Measurements from ENCODE around the gene CFAP53.
"Not testable (repeated sequence)": the region's sequence is repeated elsewhere in the genome, so short reads cannot be mapped to it uniquely, and the experiment has no call there.

Gene CFAP53

GRCh38 chr18:50262977-50263376 lies 3.3 kb downstream of the CFAP53 start:
- no peaks in the 10 kb centered on the region for H3K27me3 ChIP-seq (ENCODE audit: insufficient read depth, insufficient read length)
- no peaks in the 10 kb centered on the region for H3K9me3 ChIP-seq (ENCODE audit: insufficient read depth, low read length)
- no peaks in the 10 kb centered on the region for H3K4me1 ChIP-seq (ENCODE audit: insufficient read depth, insufficient read length)
- H3K36me3 ChIP-seq (ENCODE audit: insufficient read depth, insufficient read length, low read length) = no peaks in the 10 kb centered on the region
- DNase-seq (ENCODE audit: low read depth, low spot score) = no peak
- no peak overlapping the region for H3K9ac ChIP-seq (ENCODE audit: insufficient read length, low read depth)
- TF ChIP-seq YY1 (IDR thresholded peaks at IDR 0.05; ENCODE audit: insufficient read depth, insufficient read length) (no peak), SUZ12 (IDR thresholded peaks at IDR 0.05; ENCODE audit: extremely low read depth, insufficient read depth, insufficient read length) (no peak), ZNF274 (IDR thresholded peaks at IDR 0.05; ENCODE audit: low read depth, low read length) (no peak)
- no peak overlapping the region for H3K4me3 ChIP-seq (ENCODE audit: insufficient read length, low read depth)

GRCh38 chr18:50250935-50251334 lies 15.4 kb downstream of the CFAP53 start:
- Histone ChIP-seq H3K27me3 (ENCODE audit: insufficient read depth, insufficient read length) (no peaks in the 10 kb centered on the region), H3K4me1 (ENCODE audit: insufficient read depth, insufficient read length) (no peaks in the 10 kb centered on the region), H3K4me3 (ENCODE audit: insufficient read length, low read depth) (no peak overlapping the region), H3K36me3 (ENCODE audit: insufficient read depth, insufficient read length, low read length) (no peaks in the 10 kb centered on the region), H3K9me3 (ENCODE audit: insufficient read depth, low read length) (no peaks in the 10 kb centered on the region), H3K9ac (ENCODE audit: insufficient read length, low read depth) (no peak overlapping the region)
- DNase-seq (ENCODE audit: low read depth, low spot score) = no peak
- TF ChIP-seq SUZ12 (IDR thresholded peaks at IDR 0.05; ENCODE audit: extremely low read depth, insufficient read depth, insufficient read length) = no peak
- TF ChIP-seq ZNF274 (IDR thresholded peaks at IDR 0.05; ENCODE audit: low read depth, low read length) = no peak
- TF ChIP-seq YY1 (IDR thresholded peaks at IDR 0.05; ENCODE audit: insufficient read depth, insufficient read length) = no peak

GRCh38 chr18:50249576-50249975 lies 16.7 kb downstream of the CFAP53 start:
- no peaks in the 10 kb centered on the region for H3K36me3 ChIP-seq (ENCODE audit: insufficient read depth, insufficient read length, low read length)
- H3K9ac ChIP-seq (ENCODE audit: insufficient read length, low read depth) = no peak overlapping the region
- no peak overlapping the region for H3K4me3 ChIP-seq (ENCODE audit: insufficient read length, low read depth)
- no peaks in the 10 kb centered on the region for H3K9me3 ChIP-seq (ENCODE audit: insufficient read depth, low read length)
- DNase-seq (ENCODE audit: low read depth, low spot score) = no peak
- H3K4me1 ChIP-seq (ENCODE audit: insufficient read depth, insufficient read length) = no peaks in the 10 kb centered on the region
- H3K27me3 ChIP-seq (ENCODE audit: insufficient read depth, insufficient read length) = no peaks in the 10 kb centered on the region
- no peak for TF ChIP-seq SUZ12 (IDR thresholded peaks at IDR 0.05; ENCODE audit: extremely low read depth, insufficient read depth, insufficient read length)
- TF ChIP-seq ZNF274 (IDR thresholded peaks at IDR 0.05; ENCODE audit: low read depth, low read length) = no peak
- TF ChIP-seq YY1 (IDR thresholded peaks at IDR 0.05; ENCODE audit: insufficient read depth, insufficient read length) = no peak

GRCh38 chr18:50247561-50247960 lies 18.7 kb downstream of the CFAP53 start:
- Histone ChIP-seq H3K4me3 (ENCODE audit: insufficient read length, low read depth) (no peak overlapping the region), H3K4me1 (ENCODE audit: insufficient read depth, insufficient read length) (no peaks in the 10 kb centered on the region), H3K27me3 (ENCODE audit: insufficient read depth, insufficient read length) (no peaks in the 10 kb centered on the region), H3K9me3 (ENCODE audit: insufficient read depth, low read length) (0 out of 2 replicates have a peak, but pooled peaks cover 1% of the 10 kb centered on the region), H3K36me3 (ENCODE audit: insufficient read depth, insufficient read length, low read length) (no peaks in the 10 kb centered on the region), H3K9ac (ENCODE audit: insufficient read length, low read depth) (no peak overlapping the region)
- no peak for DNase-seq (ENCODE audit: low read depth, low spot score)
- no peak for TF ChIP-seq YY1 (IDR thresholded peaks at IDR 0.05; ENCODE audit: insufficient read depth, insufficient read length)
- no peak for TF ChIP-seq ZNF274 (IDR thresholded peaks at IDR 0.05; ENCODE audit: low read depth, low read length)
- TF ChIP-seq SUZ12 (IDR thresholded peaks at IDR 0.05; ENCODE audit: extremely low read depth, insufficient read depth, insufficient read length) = no peak

- H3K4me1 ChIP-seq (ENCODE audit: insufficient read depth, insufficient read length); H3K36me3 ChIP-seq (ENCODE audit: insufficient read depth, insufficient read length, low read length); DNase-seq (ENCODE audit: low read depth, low spot score); H3K4me3 ChIP-seq (ENCODE audit: insufficient read length, low read depth); H3K27me3 ChIP-seq (ENCODE audit: insufficient read depth, insufficient read length); H3K9ac ChIP-seq (ENCODE audit: insufficient read length, low read depth): not testable (repeated sequence)
- H3K9me3 ChIP-seq (ENCODE audit: insufficient read depth, low read length) = peaks cover 20% of the 10 kb centered on the region
These were observed 24.5 kb downstream of the CFAP53 start for GRCh38 chr18:50241768-50242167.

- Histone ChIP-seq H3K4me3 (ENCODE audit: insufficient read length, low read depth) (no peak overlapping the region), H3K9me3 (ENCODE audit: insufficient read depth, low read length) (peaks cover 20% of the 10 kb centered on the region), H3K36me3 (ENCODE audit: insufficient read depth, insufficient read length, low read length) (no peaks in the 10 kb centered on the region), H3K4me1 (ENCODE audit: insufficient read depth, insufficient read length) (no peaks in the 10 kb centered on the region), H3K9ac (ENCODE audit: insufficient read length, low read depth) (no peak overlapping the region), H3K27me3 (ENCODE audit: insufficient read depth, insufficient read length) (no peaks in the 10 kb centered on the region)
- DNase-seq (ENCODE audit: low read depth, low spot score) = no peak
- TF ChIP-seq SUZ12 (IDR thresholded peaks at IDR 0.05; ENCODE audit: extremely low read depth, insufficient read depth, insufficient read length) (no peak), ZNF274 (IDR thresholded peaks at IDR 0.05; ENCODE audit: low read depth, low read length) (no peak), YY1 (IDR thresholded peaks at IDR 0.05; ENCODE audit: insufficient read depth, insufficient read length) (no peak)
These were observed 26.2 kb downstream of the CFAP53 start for GRCh38 chr18:50240080-50240563.

GRCh38 chr18:50232419-50232818 lies 33.9 kb downstream of the CFAP53 start:
- TF ChIP-seq SUZ12 (IDR thresholded peaks at IDR 0.05; ENCODE audit: extremely low read depth, insufficient read depth, insufficient read length) = no peak
- no peak for TF ChIP-seq ZNF274 (IDR thresholded peaks at IDR 0.05; ENCODE audit: low read depth, low read length)
- no peak for TF ChIP-seq YY1 (IDR thresholded peaks at IDR 0.05; ENCODE audit: insufficient read depth, insufficient read length)
- DNase-seq (ENCODE audit: low read depth, low spot score) = no peak

GRCh38 chr18:50231621-50232020 lies 34.7 kb downstream of the CFAP53 start:
- Histone ChIP-seq H3K9ac (ENCODE audit: insufficient read length, low read depth) (no peak overlapping the region), H3K9me3 (ENCODE audit: insufficient read depth, low read length) (no peaks in the 10 kb centered on the region), H3K4me3 (ENCODE audit: insufficient read length, low read depth) (no peak overlapping the region), H3K4me1 (ENCODE audit: insufficient read depth, insufficient read length) (no peaks in the 10 kb centered on the region), H3K27me3 (ENCODE audit: insufficient read depth, insufficient read length) (no peaks in the 10 kb centered on the region), H3K36me3 (ENCODE audit: insufficient read depth, insufficient read length, low read length) (no peaks in the 10 kb centered on the region)
- no peak for DNase-seq (ENCODE audit: low read depth, low spot score)
- TF ChIP-seq SUZ12 (IDR thresholded peaks at IDR 0.05; ENCODE audit: extremely low read depth, insufficient read depth, insufficient read length) (no peak), ZNF274 (IDR thresholded peaks at IDR 0.05; ENCODE audit: low read depth, low read length) (no peak), YY1 (IDR thresholded peaks at IDR 0.05; ENCODE audit: insufficient read depth, insufficient read length) (no peak)

More at GRCh38 chr18:50232419-50232818, 33.9 kb downstream of the CFAP53 start:
- Histone ChIP-seq H3K27me3 (ENCODE audit: insufficient read depth, insufficient read length) (no peaks in the 10 kb centered on the region), H3K4me3 (ENCODE audit: insufficient read length, low read depth) (no peak overlapping the region), H3K9me3 (ENCODE audit: insufficient read depth, low read length) (no peaks in the 10 kb centered on the region), H3K36me3 (ENCODE audit: insufficient read depth, insufficient read length, low read length) (no peaks in the 10 kb centered on the region), H3K4me1 (ENCODE audit: insufficient read depth, insufficient read length) (no peaks in the 10 kb centered on the region), H3K9ac (ENCODE audit: insufficient read length, low read depth) (no peak overlapping the region)

- not testable (repeated sequence) for H3K27me3 ChIP-seq (ENCODE audit: insufficient read depth, insufficient read length); H3K36me3 ChIP-seq (ENCODE audit: insufficient read depth, insufficient read length, low read length); H3K4me1 ChIP-seq (ENCODE audit: insufficient read depth, insufficient read length); H3K4me3 ChIP-seq (ENCODE audit: insufficient read length, low read depth); DNase-seq (ENCODE audit: low read depth, low spot score); H3K9ac ChIP-seq (ENCODE audit: insufficient read length, low read depth)
- H3K9me3 ChIP-seq (ENCODE audit: insufficient read depth, low read length) = peaks cover 15% of the 10 kb centered on the region; the same call in 1 of the 2 replicates
These were observed 46.0 kb downstream of the CFAP53 start for GRCh38 chr18:50220249-50220648.

Measured in NT2/D1 (cell line).